Measurements from ENCODE around the gene BATF3. TPM values are rescaled to one million over a fixed set of nuclear protein-coding genes. Genes with fewer than 3 reads are reported as not detected.

BATF3 gene
- total and polyA plus RNA-seq, 4 experiments from 2014 or later, result 0.42 to 1.0 (median 0.64) TPM; not detected in 1

DNA sequence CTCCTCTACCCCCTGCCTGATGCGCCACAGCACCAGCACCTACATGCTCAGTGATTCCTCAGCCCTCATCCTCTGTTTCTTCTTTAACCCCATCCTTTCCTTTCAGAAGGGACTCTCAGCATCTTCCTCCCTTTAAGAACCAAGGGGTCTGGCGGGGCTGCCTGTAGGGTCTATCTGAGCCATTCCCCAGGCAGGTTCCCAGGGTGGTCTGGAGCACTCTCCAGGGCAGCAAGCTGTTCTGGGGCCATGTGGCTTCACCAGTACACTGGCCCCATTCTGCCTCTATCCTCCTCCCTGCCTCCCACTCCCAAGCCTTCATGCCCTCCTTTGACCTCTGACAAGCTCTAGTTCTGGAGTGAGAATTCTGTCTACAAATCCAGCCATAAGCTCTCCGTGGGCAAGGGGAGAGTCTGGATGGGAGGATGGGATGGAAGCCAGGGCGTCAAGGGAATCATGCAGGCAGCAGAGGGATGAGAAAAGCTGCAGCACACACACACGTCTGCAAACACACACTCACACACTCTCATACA, 10.4 kb downstream of the BATF3 start:
- intact Hi-C loops (cut with micrococcal nuclease), result no loop called here
- no peaks in the 10 kb centered on the region for H3K36me3 Mint-ChIP-seq
- ChIA-PET CTCF (ENCODE audit: partially characterized antibody) (interaction anchor here (0.7 to 2.1 kb wide), 2 partner anchors 24 to 233 kb away, joined by 3 to 7 read pairs; no protein-coding TSS in a partner anchor), POLR2A (ENCODE audit: partially characterized antibody) (no interaction called here)
- H3K27ac ChIP-seq (ENCODE audit: low read depth, low read length), result no peak overlapping the region
- no peak overlapping the region for H3K4me3 Mint-ChIP-seq
- H3K4me1 ChIP-seq (ENCODE audit: insufficient read depth, low read length), result peaks cover 2% of the 10 kb centered on the region
- no peaks in the 10 kb centered on the region for H3K36me3 ChIP-seq (ENCODE audit: insufficient read depth, low read length)
- no peaks in the 10 kb centered on the region for H3K9me3 Mint-ChIP-seq
- H3K27me3 Mint-ChIP-seq, result no peaks in the 10 kb centered on the region
- DNase-seq, result no peak
- H3K4me3 ChIP-seq (ENCODE audit: low read length in 2 of 2), result no peak overlapping the region
- no peaks in the 10 kb centered on the region for H3K27me3 ChIP-seq (ENCODE audit: insufficient read depth, low read length)
- no peaks in the 10 kb centered on the region for H3K9me3 ChIP-seq (ENCODE audit: control insufficient read depth in 1 of 2, low read length in 2 of 2)
- H3K4me1 Mint-ChIP-seq, result peaks cover 0 to under 1% (median 0%) of the 10 kb centered on the region in 4 donors
- no peak overlapping the region for H3K27ac Mint-ChIP-seq

DNA sequence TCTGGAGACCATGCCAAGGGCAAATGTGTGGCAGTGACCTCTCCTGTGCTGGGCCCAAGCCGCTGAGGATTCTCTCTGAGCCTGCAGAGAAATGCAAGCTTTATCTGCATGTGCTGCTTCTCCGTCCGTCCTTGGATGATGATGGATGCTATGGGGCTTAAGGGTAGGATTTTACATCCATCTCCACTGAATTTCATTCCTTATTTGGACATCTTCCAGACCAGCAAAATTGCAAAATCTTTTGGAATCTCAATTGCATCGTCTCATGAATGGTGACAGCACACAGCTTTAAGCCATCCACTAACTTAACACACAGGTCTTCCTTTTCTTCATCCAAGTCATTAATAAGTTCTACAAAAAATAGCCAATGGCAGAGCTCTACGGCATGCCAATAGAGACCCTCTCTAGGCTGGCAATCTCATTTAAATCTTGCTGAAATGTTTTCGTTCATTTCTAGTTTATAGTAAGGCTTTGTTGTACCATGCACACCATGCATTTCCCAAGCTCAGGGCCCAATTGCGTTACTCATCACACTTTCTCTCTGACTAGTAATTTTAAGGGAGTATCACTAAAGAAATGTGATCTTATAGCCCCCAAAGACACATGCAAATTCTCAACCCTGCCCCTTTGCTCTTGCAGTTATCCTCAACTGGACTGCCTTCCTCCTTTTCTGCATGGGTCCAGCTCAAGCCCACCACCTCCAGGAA, 11.1 kb downstream of the BATF3 start:
- Mint-ChIP-seq H3K4me1 (peaks cover 5 to 8% (median 6%) of the 10 kb centered on the region in 4 donors), H3K9me3 (no peaks in the 10 kb centered on the region), H3K27ac (no peak overlapping the region), H3K36me3 (no peaks in the 10 kb centered on the region), H3K4me3 (no peak overlapping the region), H3K27me3 (no peaks in the 10 kb centered on the region)
- no peak for DNase-seq
- H3K36me3 ChIP-seq (ENCODE audit: insufficient read depth, low read length), result no peaks in the 10 kb centered on the region
- no peak overlapping the region for H3K4me3 ChIP-seq (ENCODE audit: low read length in 2 of 2)
- intact Hi-C loops (cut with micrococcal nuclease), result no loop called here
- no peaks in the 10 kb centered on the region for H3K9me3 ChIP-seq (ENCODE audit: control insufficient read depth in 1 of 2, low read length in 2 of 2)
- H3K27me3 ChIP-seq (ENCODE audit: insufficient read depth, low read length), result no peaks in the 10 kb centered on the region
- CTCF ChIA-PET (ENCODE audit: partially characterized antibody), result no interaction called here
- no peak overlapping the region for H3K27ac ChIP-seq (ENCODE audit: low read depth, low read length)
- POLR2A ChIA-PET (ENCODE audit: partially characterized antibody), result no interaction called here
- peaks cover 10% of the 10 kb centered on the region for H3K4me1 ChIP-seq (ENCODE audit: insufficient read depth, low read length)

DNA sequence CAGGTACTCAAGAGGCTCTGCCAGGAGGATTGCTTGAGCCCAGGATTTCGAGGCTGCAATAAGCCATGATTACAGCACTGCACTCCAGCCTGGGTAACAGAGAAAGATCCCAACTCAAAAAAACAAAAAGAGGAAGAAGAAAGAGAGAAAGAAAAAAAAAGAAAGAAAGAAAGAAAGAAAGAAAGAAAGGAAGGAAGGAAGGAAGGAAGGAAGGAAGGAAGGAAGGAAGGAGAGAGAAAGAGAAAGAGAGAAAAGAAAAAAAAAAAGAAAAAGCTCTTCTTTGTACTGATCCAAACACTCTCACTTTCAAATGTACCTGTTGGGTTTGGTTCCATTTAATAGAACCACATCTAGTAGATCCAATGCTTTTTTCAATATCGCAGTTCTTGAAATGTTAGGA, 11.8 kb downstream of the BATF3 start:
- ChIA-PET POLR2A (ENCODE audit: partially characterized antibody) (no interaction called here), CTCF (ENCODE audit: partially characterized antibody) (no interaction called here)
- Histone ChIP-seq H3K27me3 (ENCODE audit: insufficient read depth, low read length) (no peaks in the 10 kb centered on the region), H3K27ac (ENCODE audit: low read depth, low read length) (no peak overlapping the region), H3K4me3 (ENCODE audit: low read length in 2 of 2) (no peak overlapping the region), H3K9me3 (ENCODE audit: control insufficient read depth in 1 of 2, low read length in 2 of 2) (no peaks in the 10 kb centered on the region), H3K36me3 (ENCODE audit: insufficient read depth, low read length) (no peaks in the 10 kb centered on the region), H3K4me1 (ENCODE audit: insufficient read depth, low read length) (peaks cover 17% of the 10 kb centered on the region)
- H3K27me3 Mint-ChIP-seq, result no peaks in the 10 kb centered on the region
- H3K36me3 Mint-ChIP-seq, result no peaks in the 10 kb centered on the region
- H3K4me3 Mint-ChIP-seq, result no peak overlapping the region
- H3K9me3 Mint-ChIP-seq, result no peaks in the 10 kb centered on the region
- no peak overlapping the region for H3K27ac Mint-ChIP-seq
- H3K4me1 Mint-ChIP-seq, result peaks cover 11 to 15% (median 13%) of the 10 kb centered on the region in 4 donors
- no peak for DNase-seq
- intact Hi-C loops (cut with micrococcal nuclease), result no loop called here

DNA sequence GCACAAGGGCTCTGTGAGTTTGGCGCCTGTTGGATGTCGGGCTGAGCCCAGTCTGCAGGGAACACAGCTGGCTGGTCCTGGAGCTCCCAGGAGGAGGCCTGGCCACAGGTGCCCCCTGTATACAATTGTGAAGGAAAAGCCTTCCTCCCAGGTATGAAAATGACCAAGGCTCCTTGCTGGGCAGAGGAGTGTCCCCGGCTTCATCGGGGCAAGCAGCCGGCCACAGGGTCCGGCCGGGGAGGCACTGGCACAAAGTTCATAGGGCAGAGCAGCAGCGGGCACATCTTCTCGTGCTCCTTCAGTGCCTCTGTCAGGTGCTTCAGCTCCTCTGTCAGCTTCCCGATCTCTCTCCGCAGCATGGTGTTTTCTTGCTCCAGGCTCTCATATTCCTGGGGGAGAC, 13.0 kb downstream of the BATF3 start:
- H3K4me1 Mint-ChIP-seq, result peaks cover 11 to 24% (median 15%) of the 10 kb centered on the region in 4 donors
- DNase-seq, result no peak
- Histone ChIP-seq H3K27me3 (ENCODE audit: insufficient read depth, low read length) (no peaks in the 10 kb centered on the region), H3K27ac (ENCODE audit: low read depth, low read length) (no peak overlapping the region), H3K9me3 (ENCODE audit: control insufficient read depth in 1 of 2, low read length in 2 of 2) (no peaks in the 10 kb centered on the region), H3K4me3 (ENCODE audit: low read length in 2 of 2) (no peak overlapping the region), H3K36me3 (ENCODE audit: insufficient read depth, low read length) (no peaks in the 10 kb centered on the region), H3K4me1 (ENCODE audit: insufficient read depth, low read length) (peaks cover 21% of the 10 kb centered on the region)
- ChIA-PET POLR2A (ENCODE audit: partially characterized antibody) (no interaction called here), CTCF (ENCODE audit: partially characterized antibody) (no interaction called here)
- H3K36me3 Mint-ChIP-seq, result no peaks in the 10 kb centered on the region
- H3K9me3 Mint-ChIP-seq, result no peaks in the 10 kb centered on the region
- H3K4me3 Mint-ChIP-seq, result no peak overlapping the region
- no peak overlapping the region for H3K27ac Mint-ChIP-seq
- intact Hi-C loops (cut with micrococcal nuclease), result no loop called here
- no peaks in the 10 kb centered on the region for H3K27me3 Mint-ChIP-seq

DNA sequence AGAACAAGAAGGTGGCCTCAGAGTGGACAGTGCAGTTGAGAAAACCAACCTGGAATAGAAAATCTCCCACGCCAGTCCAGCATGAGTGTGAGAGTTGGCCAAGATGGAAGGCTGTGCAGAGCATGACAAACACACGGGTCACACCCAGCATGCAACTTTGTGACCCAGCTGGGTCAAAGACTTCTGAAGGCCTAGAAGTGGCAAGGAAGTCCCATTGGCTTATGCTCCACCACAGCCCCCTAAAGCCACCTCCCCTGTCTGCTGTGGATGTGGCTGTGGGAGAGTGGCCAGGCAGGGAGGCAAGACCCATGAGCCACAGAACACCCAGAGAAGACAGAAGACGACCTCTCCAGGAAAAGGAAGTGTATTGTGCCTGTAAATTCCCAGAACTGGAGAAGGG, 13.6 kb downstream of the BATF3 start:
- H3K4me3 Mint-ChIP-seq, result no peak overlapping the region
- H3K27me3 ChIP-seq (ENCODE audit: insufficient read depth, low read length), result no peaks in the 10 kb centered on the region
- no peaks in the 10 kb centered on the region for H3K36me3 ChIP-seq (ENCODE audit: insufficient read depth, low read length)
- H3K27me3 Mint-ChIP-seq, result no peaks in the 10 kb centered on the region
- peaks cover 13 to 26% (median 17%) of the 10 kb centered on the region in 4 donors for H3K4me1 Mint-ChIP-seq
- H3K9me3 Mint-ChIP-seq, result no peaks in the 10 kb centered on the region
- ChIA-PET CTCF (ENCODE audit: partially characterized antibody) (no interaction called here), POLR2A (ENCODE audit: partially characterized antibody) (no interaction called here)
- H3K9me3 ChIP-seq (ENCODE audit: control insufficient read depth in 1 of 2, low read length in 2 of 2), result no peaks in the 10 kb centered on the region
- no peaks in the 10 kb centered on the region for H3K36me3 Mint-ChIP-seq
- H3K27ac ChIP-seq (ENCODE audit: low read depth, low read length), result no peak overlapping the region
- DNase-seq, result no peak
- H3K4me3 ChIP-seq (ENCODE audit: low read length in 2 of 2), result no peak overlapping the region
- H3K27ac Mint-ChIP-seq, result no peak overlapping the region
- H3K4me1 ChIP-seq (ENCODE audit: insufficient read depth, low read length), result peaks cover 21% of the 10 kb centered on the region
- intact Hi-C loops (cut with micrococcal nuclease), result no loop called here

DNA sequence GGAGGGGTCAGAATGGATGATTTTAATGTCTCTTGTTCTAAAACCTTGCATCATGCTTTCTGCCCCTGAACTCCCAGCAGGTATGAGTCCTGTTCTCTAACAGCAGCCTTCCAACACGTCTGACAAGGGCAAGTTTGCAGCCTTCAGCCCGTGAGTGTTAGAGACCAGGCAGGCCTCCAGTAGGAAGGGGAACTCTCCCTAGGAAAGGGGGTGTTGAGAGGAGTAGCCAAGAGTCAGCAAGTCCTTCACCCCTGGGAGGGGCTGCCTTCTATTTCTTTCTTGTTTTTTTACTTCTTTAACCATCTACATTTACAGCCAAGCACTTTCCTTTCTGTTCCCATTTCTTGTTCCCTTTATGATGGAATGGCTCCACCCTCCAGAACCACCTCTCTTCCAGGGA, 14.2 kb downstream of the BATF3 start:
- intact Hi-C loops (cut with micrococcal nuclease), result no loop called here
- H3K36me3 ChIP-seq (ENCODE audit: insufficient read depth, low read length), result no peaks in the 10 kb centered on the region
- no peak overlapping the region for H3K4me3 ChIP-seq (ENCODE audit: low read length in 2 of 2)
- ChIA-PET POLR2A (ENCODE audit: partially characterized antibody) (no interaction called here), CTCF (ENCODE audit: partially characterized antibody) (no interaction called here)
- peaks cover 21% of the 10 kb centered on the region for H3K4me1 ChIP-seq (ENCODE audit: insufficient read depth, low read length)
- no peak overlapping the region for H3K4me3 Mint-ChIP-seq
- DNase-seq, result no peak
- no peaks in the 10 kb centered on the region for H3K36me3 Mint-ChIP-seq
- H3K9me3 ChIP-seq (ENCODE audit: control insufficient read depth in 1 of 2, low read length in 2 of 2), result no peaks in the 10 kb centered on the region
- no peaks in the 10 kb centered on the region for H3K27me3 Mint-ChIP-seq
- H3K27ac Mint-ChIP-seq, result no peak overlapping the region
- no peaks in the 10 kb centered on the region for H3K9me3 Mint-ChIP-seq
- no peak overlapping the region for H3K27ac ChIP-seq (ENCODE audit: low read depth, low read length)
- H3K4me1 Mint-ChIP-seq, result peaks cover 14 to 32% (median 22%) of the 10 kb centered on the region in 4 donors
- no peaks in the 10 kb centered on the region for H3K27me3 ChIP-seq (ENCODE audit: insufficient read depth, low read length)

DNA sequence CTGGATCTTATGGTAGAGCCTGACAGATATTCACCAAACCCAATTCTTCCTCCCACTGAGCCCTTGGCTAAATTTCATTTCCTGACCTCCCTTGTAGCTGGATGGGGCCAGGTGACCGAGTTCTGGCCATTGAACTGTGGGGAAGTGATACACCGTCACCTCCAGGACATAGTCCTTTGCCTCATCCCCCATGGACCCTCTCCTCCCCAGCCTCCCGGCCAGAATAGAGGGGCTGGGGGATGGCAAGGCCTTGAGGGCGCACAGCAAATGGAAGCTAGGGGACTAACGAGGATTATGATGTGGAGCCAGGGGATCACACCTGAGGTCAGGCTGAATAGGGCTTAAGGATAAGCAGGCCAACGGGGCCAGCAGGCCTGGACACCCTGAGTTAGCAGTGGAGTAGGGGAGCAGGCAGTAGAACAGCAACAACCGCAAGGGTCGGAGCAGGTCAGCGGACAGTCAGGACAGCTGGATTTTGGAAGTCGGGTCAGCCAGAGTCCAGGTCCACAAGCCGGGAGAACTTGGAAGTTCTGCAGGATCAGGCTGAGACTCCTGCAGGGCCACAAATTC, 15.0 kb downstream of the BATF3 start:
- H3K9me3 ChIP-seq (ENCODE audit: control insufficient read depth in 1 of 2, low read length in 2 of 2), result no peaks in the 10 kb centered on the region

More for the DNA sequence above, 15.0 kb downstream of the BATF3 start:
- intact Hi-C loops (cut with micrococcal nuclease), result no loop called here
- Mint-ChIP-seq H3K27me3 (no peaks in the 10 kb centered on the region), H3K36me3 (no peaks in the 10 kb centered on the region), H3K4me1 (peaks cover 14 to 37% (median 22%) of the 10 kb centered on the region in 4 donors), H3K9me3 (no peaks in the 10 kb centered on the region), H3K4me3 (no peak overlapping the region), H3K27ac (no peak overlapping the region)
- POLR2A ChIA-PET (ENCODE audit: partially characterized antibody), result interaction anchor here (1.4 kb wide), 1 partner anchor 17 kb away, joined by 4 read pairs; no protein-coding TSS in a partner anchor
- peaks cover 21% of the 10 kb centered on the region for H3K4me1 ChIP-seq (ENCODE audit: insufficient read depth, low read length)
- no peak overlapping the region for H3K27ac ChIP-seq (ENCODE audit: low read depth, low read length)
- CTCF ChIA-PET (ENCODE audit: partially characterized antibody), result interaction anchor here (1.0 to 1.1 kb wide), 2 partner anchors 14 to 17 kb away, joined by 3 to 4 read pairs; partner anchors contain the start of gene BATF3
- DNase-seq, result no peak
- H3K36me3 ChIP-seq (ENCODE audit: insufficient read depth, low read length), result no peaks in the 10 kb centered on the region
- H3K27me3 ChIP-seq (ENCODE audit: insufficient read depth, low read length), result no peaks in the 10 kb centered on the region
- H3K4me3 ChIP-seq (ENCODE audit: low read length in 2 of 2), result no peak overlapping the region

Measured in CD4-positive, alpha-beta memory T cell (primary cell).